ENCODE results near the gene LAMA3. TPM values are rescaled to one million over a fixed set of nuclear protein-coding genes. Genes with fewer than 3 reads are reported as not detected.
A peak's percentile ranks its signal among the peaks of the same experiment; 100 is the strongest.

Gene LAMA3
- total RNA-seq, 1 experiment from 2014 or later: 5.6 TPM

GRCh38 chr18:23883277-23883790 is 194.1 kb downstream of the LAMA3 start:
- intact Hi-C loops (cut with micrococcal nuclease): no loop called here
- H3K9me3 ChIP-seq (ENCODE audit: control insufficient read depth in 1 of 2, insufficient read depth in 1 of 2, low read depth in 1 of 2, low read length in 2 of 2): no peaks in the 10 kb centered on the region
- H3K4me1 ChIP-seq (ENCODE audit: control insufficient read depth in 1 of 2, insufficient read depth in 2 of 2, low read length in 2 of 2): peaks cover 23 to 24% of the 10 kb centered on the region in 2 experiments
- H3K27ac ChIP-seq (ENCODE audit: low read depth, low read length): peak overlapping the region; percentile 21; the same call in 1 of the 2 replicates
- no peaks in the 10 kb centered on the region for H3K36me3 ChIP-seq (ENCODE audit: control insufficient read depth in 1 of 2, insufficient read depth in 2 of 2, low read length in 2 of 2)
- ChIA-PET CTCF (no interaction called here), RAD21 (ENCODE audit: low non-redundant PET in 1 of 2, low total read pairs in 2 of 2, uncharacterized antibody in 2 of 2, unreplicated experiment in 2 of 2) (no interaction called here), POLR2A (no interaction called here)
- 0 out of 2 replicates have a peak overlapping the region, but pooled peaks have one; percentile 1 for H3K4me2 ChIP-seq (ENCODE audit: low read length)
- peak; percentile 49; the same call in 1 of the 2 replicates for ATAC-seq
- BruUV-seq (replicated peaks): no TSS peak
- no peak overlapping the region for H3K4me3 ChIP-seq (replicated peaks in 1 of 2; ENCODE audit: low read depth in 1 of 2, low read length in 2 of 2)
- TF ChIP-seq TCF7L2 (IDR thresholded peaks at IDR 0.05; ENCODE audit: borderline replicate concordance, extremely low read depth, insufficient read depth, insufficient read length) (peak; percentile 26), CEBPB (IDR thresholded peaks at IDR 0.05; ENCODE audit: low read depth) (no peak)
- DNase-seq (ENCODE audit: low read depth, low spot score): no peak
- no peaks in the 10 kb centered on the region for H4K20me1 ChIP-seq (ENCODE audit: insufficient read depth)
- no peak overlapping the region for H2AFZ ChIP-seq (ENCODE audit: low read depth, low read length, poor library complexity, severe bottlenecking)
- no peaks in the 10 kb centered on the region for H3K27me3 ChIP-seq (ENCODE audit: insufficient read depth, low read length)
- no peaks in the 10 kb centered on the region for H3K9me2 ChIP-seq (ENCODE audit: insufficient read depth)
- H3K79me2 ChIP-seq (ENCODE audit: insufficient read depth, low read length): no peaks in the 10 kb centered on the region
- no peak overlapping the region for H3K9ac ChIP-seq (ENCODE audit: low read length)

DNA sequence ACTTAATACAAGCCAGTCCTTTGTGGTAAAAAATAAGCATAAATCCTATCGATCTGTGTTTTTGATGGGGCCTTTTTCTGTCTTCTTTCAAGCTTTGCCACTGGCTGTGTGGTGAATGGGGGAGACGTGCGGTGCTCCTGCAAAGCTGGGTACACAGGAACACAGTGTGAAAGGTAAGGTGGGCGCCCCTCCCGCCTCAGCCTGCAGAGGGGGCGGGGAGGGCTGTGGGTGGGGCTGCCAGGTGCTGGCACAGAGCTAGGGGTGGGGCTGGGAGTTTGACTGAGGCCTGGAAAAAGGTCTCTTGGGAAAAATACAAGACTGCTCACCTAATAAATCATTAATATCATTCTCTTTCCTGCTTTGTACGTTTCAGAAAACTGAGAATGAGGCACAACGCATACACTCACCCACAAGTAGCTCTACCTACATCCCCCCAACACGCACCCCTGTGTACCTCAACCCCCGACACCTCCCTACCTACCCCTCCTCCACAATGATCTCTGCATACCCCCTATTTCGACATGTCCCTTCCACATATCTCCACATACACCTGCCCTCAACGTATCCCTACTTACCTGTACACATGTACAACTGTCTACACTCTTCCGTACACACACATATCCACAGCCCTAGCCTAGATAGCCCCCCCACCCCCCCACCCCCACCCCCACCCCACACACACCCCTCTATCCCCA is 195.6 kb downstream of the LAMA3 start:
- TF ChIP-seq FOSL1 (IDR thresholded peaks at IDR 0.05; ENCODE audit: low read depth): no peak
- no peak for TF ChIP-seq ZNF274 (IDR thresholded peaks at IDR 0.05; ENCODE audit: low read depth, low read length)
- TF ChIP-seq, protein P1, sequence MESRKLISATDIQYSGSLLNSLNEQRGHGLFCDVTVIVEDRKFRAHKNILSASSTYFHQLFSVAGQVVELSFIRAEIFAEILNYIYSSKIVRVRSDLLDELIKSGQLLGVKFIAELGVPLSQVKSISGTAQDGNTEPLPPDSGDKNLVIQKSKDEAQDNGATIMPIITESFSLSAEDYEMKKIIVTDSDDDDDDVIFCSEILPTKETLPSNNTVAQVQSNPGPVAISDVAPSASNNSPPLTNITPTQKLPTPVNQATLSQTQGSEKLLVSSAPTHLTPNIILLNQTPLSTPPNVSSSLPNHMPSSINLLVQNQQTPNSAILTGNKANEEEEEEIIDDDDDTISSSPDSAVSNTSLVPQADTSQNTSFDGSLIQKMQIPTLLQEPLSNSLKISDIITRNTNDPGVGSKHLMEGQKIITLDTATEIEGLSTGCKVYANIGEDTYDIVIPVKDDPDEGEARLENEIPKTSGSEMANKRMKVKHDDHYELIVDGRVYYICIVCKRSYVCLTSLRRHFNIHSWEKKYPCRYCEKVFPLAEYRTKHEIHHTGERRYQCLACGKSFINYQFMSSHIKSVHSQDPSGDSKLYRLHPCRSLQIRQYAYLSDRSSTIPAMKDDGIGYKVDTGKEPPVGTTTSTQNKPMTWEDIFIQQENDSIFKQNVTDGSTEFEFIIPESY (IDR thresholded peaks at IDR 0.05; ENCODE audit: extremely low read depth, insufficient replicate concordance, low read length): no peak
- no peak for TF ChIP-seq CBX3 (IDR thresholded peaks at IDR 0.05; ENCODE audit: low read depth)
- TF ChIP-seq SRF (IDR thresholded peaks at IDR 0.05; ENCODE audit: low read depth): no peak
- TF ChIP-seq YY1 (IDR thresholded peaks at IDR 0.05; ENCODE audit: extremely low read depth, insufficient replicate concordance, low read depth, low read length): no peak
- TF ChIP-seq SIN3A (IDR thresholded peaks at IDR 0.05; ENCODE audit: low read depth): no peak
- TF ChIP-seq, protein P2, sequence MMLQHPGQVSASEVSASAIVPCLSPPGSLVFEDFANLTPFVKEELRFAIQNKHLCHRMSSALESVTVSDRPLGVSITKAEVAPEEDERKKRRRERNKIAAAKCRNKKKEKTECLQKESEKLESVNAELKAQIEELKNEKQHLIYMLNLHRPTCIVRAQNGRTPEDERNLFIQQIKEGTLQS (IDR thresholded peaks at IDR 0.05): no peak
- no peaks in the 10 kb centered on the region for H3K9me2 ChIP-seq (ENCODE audit: insufficient read depth)
- H3K27ac ChIP-seq (ENCODE audit: low read depth, low read length): no peak overlapping the region
- H3K27me3 ChIP-seq (ENCODE audit: insufficient read depth, low read length): no peaks in the 10 kb centered on the region
- ChIA-PET CTCF (no interaction called here), RAD21 (ENCODE audit: low non-redundant PET in 1 of 2, low total read pairs in 2 of 2, uncharacterized antibody in 2 of 2, unreplicated experiment in 2 of 2) (no interaction called here), POLR2A (interaction anchor here (0.6 kb wide), 1 partner anchor 14 kb away, joined by 3 read pairs; no protein-coding TSS in a partner anchor)
- no peak overlapping the region for H2AFZ ChIP-seq (ENCODE audit: low read depth, low read length, poor library complexity, severe bottlenecking)
- H3K4me2 ChIP-seq (ENCODE audit: low read length): peak overlapping the region; percentile 20
- DNase-seq (ENCODE audit: low read depth, low spot score): no peak
- peaks cover 23 to 24% of the 10 kb centered on the region in 2 experiments for H3K4me1 ChIP-seq (ENCODE audit: control insufficient read depth in 1 of 2, insufficient read depth in 2 of 2, low read length in 2 of 2)
- no peaks in the 10 kb centered on the region for H4K20me1 ChIP-seq (ENCODE audit: insufficient read depth)
- H3K79me2 ChIP-seq (ENCODE audit: insufficient read depth, low read length): no peaks in the 10 kb centered on the region
- no peaks in the 10 kb centered on the region for H3K36me3 ChIP-seq (ENCODE audit: control insufficient read depth in 1 of 2, insufficient read depth in 2 of 2, low read length in 2 of 2)
- H3K4me3 ChIP-seq (replicated peaks in 1 of 2; ENCODE audit: low read depth in 1 of 2, low read length in 2 of 2): no peak overlapping the region
- no peak overlapping the region for H3K9ac ChIP-seq (ENCODE audit: low read length)
- no peaks in the 10 kb centered on the region for H3K9me3 ChIP-seq (ENCODE audit: control insufficient read depth in 1 of 2, insufficient read depth in 1 of 2, low read depth in 1 of 2, low read length in 2 of 2)
- intact Hi-C loops (cut with micrococcal nuclease): no loop called here
- no TSS peak for BruUV-seq (replicated peaks)
- ATAC-seq: peak; percentile 84

All from HCT116 (cell line).